CD4-positive, alpha-beta T cell (primary cell): ENCODE measurements around the gene PAAF1. TPM values are rescaled to one million over a fixed set of nuclear protein-coding genes. Genes with fewer than 3 reads are reported as not detected.
"Not testable (repeated sequence)": the region's sequence is repeated elsewhere in the genome, so short reads cannot be mapped to it uniquely, and the experiment has no call there.

ENCODE experiments used
- ATAC-seq: fragments of 200-7000 bp; cut with Tn5 transposase; one replicate; pipeline ENCODE4 v1.10.0; 2022; ENCODE audit warnings: mild to moderate bottlenecking; ENCODE audit not compliant: poor library complexity
- CTCF ChIA-PET: fragments of 350-600 bp; sonication (Branson Sonifier 250); formaldehyde crosslinking; loops from one replicate; lab custom pipeline; 2021; ENCODE audit warnings: antibody characterized with exemption, inconsistent platforms; lab: Charles Lee
- POLR2A ChIA-PET: fragments of 350-600 bp; sonication (Branson Sonifier 250); formaldehyde crosslinking; loops from one replicate; lab custom pipeline; 2021; ENCODE audit warnings: antibody characterized with exemption, inconsistent platforms; lab: Charles Lee
- DNase-seq, 14 experiments: peaks; one replicate each; pipeline ENCODE4 v3.0.0-alpha.2; 2013 to 2020; ENCODE audit warnings: mixed read lengths in 2 of 14
- H3K27ac ChIP-seq, 2 donors: one replicate each; pipeline versions ENCODE4 v1.5.1 to v1.7.0; 2013; ENCODE audit warnings: low read length in 2 of 2, low read depth in 1 of 2, mild to moderate bottlenecking in 1 of 2
- H3K27me3 ChIP-seq, 2 experiments: 1 replicate in 1 of 2; 2 replicates in 1 of 2; pipeline versions ENCODE4 v1.6.1 to v1.7.0; 2013; ENCODE audit warnings: low read length in 2 of 2, control low read depth in 1 of 2, mild to moderate bottlenecking in 1 of 2, moderate library complexity in 1 of 2; ENCODE audit not compliant: insufficient read depth in 2 of 2, control insufficient read depth in 1 of 2
- H3K36me3 ChIP-seq: one replicate; pipeline ENCODE4 v1.6.1; 2013; ENCODE audit warnings: low read length, control low read depth; ENCODE audit not compliant: insufficient read depth
- H3K4me1 ChIP-seq: one replicate; pipeline ENCODE4 v1.6.1; 2013; ENCODE audit warnings: low read length, control low read depth; ENCODE audit not compliant: insufficient read depth
- H3K4me3 ChIP-seq: one replicate; pipeline ENCODE4 v1.5.1; 2013; ENCODE audit warnings: mild to moderate bottlenecking, low read length, moderate library complexity
- H3K9me3 ChIP-seq, 2 experiments: 1 replicate in 1 of 2; 2 replicates in 1 of 2; pipeline versions ENCODE4 v1.6.1 to v1.7.0; 2013; ENCODE audit warnings: low read length in 2 of 2, mild to moderate bottlenecking in 2 of 2, control low read depth in 1 of 2, moderate library complexity in 1 of 2; ENCODE audit not compliant: control insufficient read depth in 1 of 2, insufficient read depth in 1 of 2
- H3K27ac Mint-ChIP-seq: one replicate; pipeline ENCODE4 v1.8.0; 2020; ENCODE audit warnings: mixed read lengths
- H3K27me3 Mint-ChIP-seq: one replicate; pipeline ENCODE4 v1.8.0; 2021; ENCODE audit warnings: mixed read lengths
- H3K36me3 Mint-ChIP-seq: one replicate; pipeline ENCODE4 v1.8.0; 2021; ENCODE audit warnings: low read depth, mixed read lengths
- H3K4me1 Mint-ChIP-seq: one replicate; pipeline ENCODE4 v1.8.0; 2021; ENCODE audit warnings: low read depth, mixed read lengths
- H3K4me3 Mint-ChIP-seq: one replicate; pipeline ENCODE4 v1.8.0; 2020; ENCODE audit warnings: mild to moderate bottlenecking, mixed read lengths
- H3K9me3 Mint-ChIP-seq: one replicate; pipeline ENCODE4 v1.8.0; 2020; ENCODE audit warnings: mixed read lengths
- intact Hi-C, 2 experiments: fragments of 100-400 bp; cut with DNase I in 1 of 2; cut with micrococcal nuclease in 1 of 2; formaldehyde crosslinking; loops; one replicate each; pipeline versions ENCODE4 v1.15.1 to v1.9.0; 2023 to 2025; cut with DNase I, micrococcal nuclease
- total RNA-seq, 174 experiments: library from RNA in 2 of 174; stranded (reverse) in 2 of 174; gene quantifications; one replicate each; pipeline ENCODE4 v1.2.3 and lab custom pipeline; 2021 to 2026
- TF ChIP-seq, protein P1 (sequence below): fragments of 200-600 bp; IDR thresholded peaks from one replicate; pipeline ENCODE4 v1.8.0; 2022; ENCODE audit warnings: antibody characterized with exemption, mild to moderate bottlenecking

PAAF1 gene
- total RNA-seq, 2 experiments from 2014 or later, result 6.2 to 7.6 TPM

DNA sequence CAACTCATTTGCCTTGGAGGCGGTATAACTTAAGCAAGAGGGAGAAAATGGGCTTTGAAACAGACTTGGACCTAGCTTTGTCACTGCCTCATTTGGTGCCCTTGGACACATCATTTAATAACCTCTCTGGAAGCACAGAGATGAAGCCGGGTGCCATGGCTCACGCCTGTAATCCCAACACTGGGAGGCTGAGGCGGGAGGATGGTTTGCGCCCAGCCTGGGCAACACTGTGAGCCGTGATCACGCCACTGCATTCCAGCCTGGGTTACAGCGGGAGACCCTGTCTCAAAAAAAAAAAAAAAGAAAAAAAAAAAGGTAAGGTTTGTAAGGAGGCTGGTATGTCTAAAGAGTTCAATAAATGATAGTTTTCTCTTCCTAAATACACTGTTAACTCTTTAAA is 959 bp upstream of the PAAF1 start:
- Mint-ChIP-seq H3K27me3 (no peaks in the 10 kb centered on the region), H3K9me3 (no peaks in the 10 kb centered on the region), H3K27ac (peak overlapping the region; percentile 91), H3K4me1 (peaks cover 52% of the 10 kb centered on the region), H3K4me3 (peak overlapping the region; percentile 96), H3K36me3 (peaks cover 55% of the 10 kb centered on the region)
- DNase-seq (no peak), ATAC-seq (no peak)
- Histone ChIP-seq H3K9me3 (no peaks in the 10 kb centered on the region), H3K27ac (peak overlapping the region; percentile 71 to 90), H3K4me1 (peaks cover 30% of the 10 kb centered on the region), H3K27me3 (no peaks in the 10 kb centered on the region), H3K4me3 (peak overlapping the region; percentile 74), H3K36me3 (peaks cover 35% of the 10 kb centered on the region)
- ChIA-PET POLR2A (interaction anchor here (1.0 to 3.2 kb wide), 2 partner anchors 87 to 97 kb away, joined by 3 to 12 read pairs; no protein-coding TSS in a partner anchor), CTCF (no interaction called here)
- TF ChIP-seq, protein P1, sequence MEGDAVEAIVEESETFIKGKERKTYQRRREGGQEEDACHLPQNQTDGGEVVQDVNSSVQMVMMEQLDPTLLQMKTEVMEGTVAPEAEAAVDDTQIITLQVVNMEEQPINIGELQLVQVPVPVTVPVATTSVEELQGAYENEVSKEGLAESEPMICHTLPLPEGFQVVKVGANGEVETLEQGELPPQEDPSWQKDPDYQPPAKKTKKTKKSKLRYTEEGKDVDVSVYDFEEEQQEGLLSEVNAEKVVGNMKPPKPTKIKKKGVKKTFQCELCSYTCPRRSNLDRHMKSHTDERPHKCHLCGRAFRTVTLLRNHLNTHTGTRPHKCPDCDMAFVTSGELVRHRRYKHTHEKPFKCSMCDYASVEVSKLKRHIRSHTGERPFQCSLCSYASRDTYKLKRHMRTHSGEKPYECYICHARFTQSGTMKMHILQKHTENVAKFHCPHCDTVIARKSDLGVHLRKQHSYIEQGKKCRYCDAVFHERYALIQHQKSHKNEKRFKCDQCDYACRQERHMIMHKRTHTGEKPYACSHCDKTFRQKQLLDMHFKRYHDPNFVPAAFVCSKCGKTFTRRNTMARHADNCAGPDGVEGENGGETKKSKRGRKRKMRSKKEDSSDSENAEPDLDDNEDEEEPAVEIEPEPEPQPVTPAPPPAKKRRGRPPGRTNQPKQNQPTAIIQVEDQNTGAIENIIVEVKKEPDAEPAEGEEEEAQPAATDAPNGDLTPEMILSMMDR, result no peak
- intact Hi-C loops, result loop anchor here (1.0 to 10.0 kb wide), 10 partner anchors 87 to 1764 kb away; partner anchors contain the start of genes C2CD3 (in 2 of the 2), PPME1 (in 2 of the 2), RAB6A (in 2 of the 2) and ANAPC15 (in 1 of the 2)

DNA sequence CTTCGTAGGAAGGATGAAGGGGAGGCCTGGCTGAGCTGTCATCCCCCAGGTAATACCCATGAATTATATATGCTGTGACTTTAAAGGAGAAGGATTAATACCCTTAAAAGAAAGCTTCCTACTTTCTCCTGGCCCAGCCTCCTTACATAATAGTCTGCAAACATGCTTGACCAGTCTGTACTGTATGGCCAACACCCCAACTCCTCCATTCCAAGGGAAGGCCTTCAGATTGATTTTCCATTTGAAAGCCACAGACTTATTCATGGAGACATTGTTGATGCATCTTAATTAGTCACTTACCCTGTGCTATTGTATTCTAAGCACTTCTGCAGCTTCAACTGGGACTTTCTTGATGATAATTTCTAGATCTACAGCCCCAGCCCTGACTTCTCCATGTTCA is 2.0 kb downstream of the PAAF1 start:
- POLR2A ChIA-PET, result interaction anchor here (2.5 kb wide), 1 partner anchor 12 kb away, joined by 5 read pairs; no protein-coding TSS in a partner anchor
- Histone ChIP-seq H3K4me3 (no peak overlapping the region), H3K9me3 (no peaks in the 10 kb centered on the region), H3K36me3 (peaks cover 8% of the 10 kb centered on the region), H3K27ac (no peak overlapping the region), H3K4me1 (peaks cover 30% of the 10 kb centered on the region), H3K27me3 (no peaks in the 10 kb centered on the region)
- no peaks in the 10 kb centered on the region for H3K27me3 Mint-ChIP-seq
- peaks cover 48% of the 10 kb centered on the region for H3K4me1 Mint-ChIP-seq
- CTCF ChIA-PET, result no interaction called here
- ATAC-seq (no peak), DNase-seq (no peak)
- H3K9me3 Mint-ChIP-seq, result no peaks in the 10 kb centered on the region
- H3K4me3 Mint-ChIP-seq, result peak overlapping the region; percentile 38
- TF ChIP-seq, protein P1, result no peak
- intact Hi-C loops, result loop anchor here (5.0 to 10.0 kb wide), 6 partner anchors 91 to 1766 kb away; partner anchors contain the start of genes ANAPC15 (in 1 of the 2), FAM168A (in 1 of the 2), MRPL48 (in 1 of the 2) and PGM2L1 (in 1 of the 2)
- peaks cover 33% of the 10 kb centered on the region for H3K36me3 Mint-ChIP-seq
- H3K27ac Mint-ChIP-seq, result no peak overlapping the region

DNA sequence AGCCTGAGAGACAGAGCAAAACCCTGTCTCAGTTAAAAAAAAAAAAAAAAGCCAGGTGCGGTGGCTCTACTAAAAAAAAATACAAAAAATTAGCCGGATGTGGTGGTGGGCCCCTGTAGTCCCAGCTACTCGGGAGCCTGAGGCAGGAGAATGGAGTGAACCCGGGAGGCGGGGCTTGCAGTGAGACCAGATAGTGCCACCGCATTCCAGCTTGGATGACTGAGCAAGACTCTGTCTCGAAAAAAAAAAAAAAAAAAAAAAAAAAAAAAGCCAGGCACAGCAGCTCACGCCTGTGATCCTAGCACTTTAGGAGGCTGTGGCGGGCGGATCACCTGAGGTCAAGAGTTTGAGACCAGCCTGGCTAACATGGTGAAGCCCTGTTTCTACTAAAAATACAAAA is 3.6 kb downstream of the PAAF1 start:
- H3K4me3 ChIP-seq, H3K27ac Mint-ChIP-seq, H3K4me3 Mint-ChIP-seq, DNase-seq, H3K27me3 Mint-ChIP-seq, H3K9me3 ChIP-seq, H3K9me3 Mint-ChIP-seq, H3K36me3 ChIP-seq, intact Hi-C loops, ATAC-seq, CTCF ChIA-PET, H3K27me3 ChIP-seq, POLR2A ChIA-PET, H3K27ac ChIP-seq: not testable (repeated sequence)
- H3K4me1 ChIP-seq, result peaks cover 18% of the 10 kb centered on the region
- Mint-ChIP-seq H3K4me1 (peaks cover 38% of the 10 kb centered on the region), H3K36me3 (peaks cover 26% of the 10 kb centered on the region)

DNA sequence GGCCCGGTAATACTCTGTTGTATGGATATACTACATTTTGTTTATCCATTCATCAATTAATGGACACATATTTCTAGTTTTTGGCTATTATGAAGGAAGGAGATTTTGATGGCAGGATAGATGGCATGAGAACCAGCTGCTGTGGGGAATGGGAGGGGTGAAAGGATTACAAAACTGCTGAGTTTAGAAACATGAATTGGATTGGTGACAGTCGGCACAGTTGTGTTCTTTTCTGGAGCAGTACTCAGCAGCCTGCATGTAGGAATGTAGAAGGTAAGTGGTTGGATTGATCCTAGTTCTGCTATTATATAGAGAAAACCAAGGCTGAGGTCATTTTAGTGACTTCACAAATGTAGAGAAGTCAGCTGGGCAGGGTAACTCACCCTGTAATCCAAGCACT is 7.1 kb downstream of the PAAF1 start:
- Histone ChIP-seq H3K27ac (no peak overlapping the region), H3K9me3 (no peaks in the 10 kb centered on the region), H3K36me3 (peaks cover 12% of the 10 kb centered on the region), H3K27me3 (no peaks in the 10 kb centered on the region), H3K4me3 (no peak overlapping the region), H3K4me1 (no peaks in the 10 kb centered on the region)
- DNase-seq (no peak), ATAC-seq (no peak)
- no peaks in the 10 kb centered on the region for H3K27me3 Mint-ChIP-seq
- H3K36me3 Mint-ChIP-seq, result peaks cover 35% of the 10 kb centered on the region
- intact Hi-C loops, result no loop called here
- H3K4me3 Mint-ChIP-seq, result no peak overlapping the region
- H3K27ac Mint-ChIP-seq, result no peak overlapping the region
- TF ChIP-seq, protein P1, result no peak
- peaks cover 14% of the 10 kb centered on the region for H3K4me1 Mint-ChIP-seq
- POLR2A ChIA-PET, result no interaction called here
- no peaks in the 10 kb centered on the region for H3K9me3 Mint-ChIP-seq
- CTCF ChIA-PET, result no interaction called here
